Body of pancreas (tissue), 4 donors: ENCODE data around the gene SNAPC4. TPM values are rescaled to one million over a fixed set of nuclear protein-coding genes. Genes with fewer than 3 reads are reported as not detected.

Experiments used
- ATAC-seq: fragments of 150-250 bp; one replicate; pipeline ENCODE4 v1.9.1; 2016
- DNase-seq, 4 donors: peaks; one replicate each; pipeline ENCODE4 v3.0.0-alpha.2; 2019
- H3K27ac ChIP-seq, 4 donors: fragments of 200-600 bp; sonication (generic); 1 replicate in 3 of 4; 2 replicates in 1 of 4; pipeline versions ENCODE4 v1.5.1 to v1.6.1; 2016 to 2019; ENCODE audit warnings: mild to moderate bottlenecking in 1 of 4, mixed read lengths in 1 of 4, moderate library complexity in 1 of 4
- H3K27me3 ChIP-seq, 2 donors: fragments of 200-600 bp; sonication (generic); one replicate each; pipeline ENCODE4 v1.6.0; 2016; ENCODE audit warnings: mild to moderate bottlenecking in 1 of 2
- H3K36me3 ChIP-seq, 2 donors: fragments of 200-600 bp; sonication (generic); replicated peaks in 1 of 2; 2 replicates each; pipeline ENCODE4 v1.5.1; 2016; ENCODE audit warnings: low read depth in 2 of 2; ENCODE audit not compliant: insufficient read depth in 1 of 2
- H3K4me1 ChIP-seq: fragments of 200-600 bp; sonication (generic); one replicate; pipeline ENCODE4 v1.6.0; 2016
- H3K4me3 ChIP-seq, 2 donors: fragments of 200-600 bp; sonication (generic); 1 replicate in 1 of 2; 2 replicates in 1 of 2; pipeline ENCODE4 v1.5.1; 2016 to 2019
- H3K9me3 ChIP-seq, 3 donors: fragments of 200-600 bp; sonication (generic); 1 replicate in 2 of 3; 2 replicates in 1 of 3; pipeline ENCODE4 v1.5.1; 2016
- CTCF ChIP-seq, 7 experiments: fragments of 450-650 bp in 4 of 7; fragments of 200-600 bp in 3 of 7; sonication (generic) in 3 of 7; IDR thresholded peaks; one replicate each; pipeline ENCODE4 v1.5.1; 2016 to 2019; ENCODE audit warnings: antibody characterized with exemption in 7 of 7
- POLR2A ChIP-seq, 3 donors: fragments of 450-650 bp; IDR thresholded peaks; one replicate each; pipeline ENCODE4 v1.6.1; 2016; ENCODE audit warnings: antibody characterized with exemption in 3 of 3, mild to moderate bottlenecking in 2 of 3
- WGBS, 2 donors: methylation state at CpG; one replicate each; pipeline ENCODE4 v1.1.5; 2017; 5-methylcytosine and 5-hydroxymethylcytosine counted together
- intact Hi-C: fragments of 100-400 bp; cut with DNase I; formaldehyde crosslinking; loops from one replicate; pipeline ENCODE4 v1.15.1; 2023
- total RNA-seq, 2 donors: library from RNA; depleted of rRNA; stranded (reverse); fragments of >200 nt; gene quantifications; one replicate each; pipeline ENCODE4 v1.1.0, GENCODE V29; 2016

SNAPC4 gene
- total RNA-seq, 2 donors from 2014 or later = 8.8 to 19.1 TPM

GRCh38 chr9:136418182-136419091 lies 18.5 kb upstream of the SNAPC4 start:
- DNase-seq = no peak
- Histone ChIP-seq H3K4me3 (no peak overlapping the region), H3K27ac (no peak overlapping the region), H3K4me1 (no peaks in the 10 kb centered on the region), H3K27me3 (no peaks in the 10 kb centered on the region), H3K9me3 (no peaks in the 10 kb centered on the region), H3K36me3 (peaks cover 19 to 59% of the 10 kb centered on the region in 2 donors)
- intact Hi-C loops = no loop called here
- no peak for ATAC-seq
- WGBS, 2 donors = 89 to 92% methylated on average over 33 to 47 of the region's 48 CpGs
- TF ChIP-seq POLR2A (IDR thresholded peaks at IDR 0.05) (no peak), CTCF (IDR thresholded peaks at IDR 0.05) (no peak)

- H3K9me3 ChIP-seq = no peaks in the 10 kb centered on the region
- DNase-seq = no peak
- intact Hi-C loops = no loop called here
- no peak for ATAC-seq
- H3K27ac ChIP-seq = no peak overlapping the region
- 92 to 95% methylated on average over 12 to 19 of the region's 19 CpGs for WGBS, 2 donors
- TF ChIP-seq POLR2A (IDR thresholded peaks at IDR 0.05) (no peak), CTCF (IDR thresholded peaks at IDR 0.05) (no peak)
- no peak overlapping the region for H3K4me3 ChIP-seq
- H3K36me3 ChIP-seq = peaks cover 19 to 49% of the 10 kb centered on the region in 2 donors
- peaks cover 2% of the 10 kb centered on the region for H3K4me1 ChIP-seq
- H3K27me3 ChIP-seq = no peaks in the 10 kb centered on the region
These were observed 16.9 kb upstream of the SNAPC4 start for GRCh38 chr9:136416914-136417313.

GRCh38 chr9:136416427-136416826 lies 16.5 kb upstream of the SNAPC4 start:
- Histone ChIP-seq H3K36me3 (peaks cover 19 to 46% of the 10 kb centered on the region in 2 donors), H3K4me1 (peaks cover 7% of the 10 kb centered on the region), H3K9me3 (no peaks in the 10 kb centered on the region), H3K27me3 (no peaks in the 10 kb centered on the region), H3K4me3 (no peak overlapping the region), H3K27ac (no peak overlapping the region)
- 91 to 95% methylated on average over 8 of the region's 8 CpGs for WGBS, 2 donors
- DNase-seq (no peak), ATAC-seq (no peak)
- TF ChIP-seq POLR2A (IDR thresholded peaks at IDR 0.05) (no peak), CTCF (IDR thresholded peaks at IDR 0.05) (no peak)
- intact Hi-C loops = no loop called here

- Histone ChIP-seq H3K27me3 (no peaks in the 10 kb centered on the region), H3K36me3 (peaks cover 6 to 29% of the 10 kb centered on the region in 2 donors), H3K27ac (no peak overlapping the region), H3K4me1 (peaks cover 27% of the 10 kb centered on the region), H3K9me3 (no peaks in the 10 kb centered on the region), H3K4me3 (no peak overlapping the region)
- TF ChIP-seq CTCF (IDR thresholded peaks at IDR 0.05) = no peak
- no peak for TF ChIP-seq POLR2A (IDR thresholded peaks at IDR 0.05)
- ATAC-seq (no peak), DNase-seq (no peak)
- WGBS, 2 donors = 69 to 81% methylated on average over 9 of the region's 9 CpGs
- intact Hi-C loops = no loop called here
These were observed 13.0 kb upstream of the SNAPC4 start for GRCh38 chr9:136412962-136413361.
